HepG2 (cell line): ENCODE results near the gene IBA57.

ENCODE experiments used
- EED ChIP-seq: sonication (generic); formaldehyde crosslinking; IDR thresholded peaks from 2 replicates; pipeline ENCODE4 v1.5.0; 2020; ENCODE audit warnings: mild to moderate bottlenecking, missing genetic modification reagents
- HDAC6 ChIP-seq: fragments of 200-600 bp; sonication (generic); IDR thresholded peaks from 2 replicates; pipeline ENCODE4 v1.7.0; 2017; ENCODE audit warnings: mild to moderate bottlenecking, antibody characterized with exemption, low read length, low read depth
- NR1H2 ChIP-seq: sonication (generic); formaldehyde crosslinking; IDR thresholded peaks from 2 replicates; pipeline ENCODE4 v1.8.1; 2022; ENCODE audit warnings: low read depth, missing genetic modification reagents, borderline replicate concordance
- PATZ1 ChIP-seq: sonication (generic); formaldehyde crosslinking; IDR thresholded peaks from 2 replicates; pipeline ENCODE4 v1.4.0; 2020; ENCODE audit warnings: missing genetic modification reagents
- POLR2AphosphoS5 ChIP-seq: IDR thresholded peaks from 2 replicates; pipeline ENCODE4 v1.6.1; 2012; ENCODE audit warnings: low read depth, low read length
- POLR2G ChIP-seq: fragments of 200-400 bp; formaldehyde crosslinking; IDR thresholded peaks from 2 replicates; pipeline ENCODE4 v1.6.1; 2018; ENCODE audit warnings: mild to moderate bottlenecking, low read depth, low read length, moderate library complexity
- PRDM4 ChIP-seq: sonication (generic); formaldehyde crosslinking; IDR thresholded peaks from 2 replicates; pipeline ENCODE4 v1.9.0; 2021; ENCODE audit warnings: missing genetic modification reagents, borderline replicate concordance
- PTBP1 ChIP-seq: fragments of 200-400 bp; formaldehyde crosslinking; IDR thresholded peaks from 2 replicates; pipeline ENCODE4 v1.6.1; 2018; ENCODE audit warnings: low read length, low read depth; ENCODE audit not compliant: poor library complexity, severe bottlenecking
- SP1 ChIP-seq, 2 experiments: fragments of 450-650 bp in 1 of 2; sonication (generic) in 1 of 2; formaldehyde crosslinking in 1 of 2; IDR thresholded peaks; 2 replicates each; pipeline versions ENCODE4 v1.4.0 to v1.6.1; 2016 to 2020; ENCODE audit warnings: missing genetic modification reagents in 1 of 2
- ZBTB1 ChIP-seq: sonication (generic); formaldehyde crosslinking; IDR thresholded peaks from 2 replicates; pipeline ENCODE4 v1.4.0; 2020; ENCODE audit warnings: missing genetic modification reagents, borderline replicate concordance
- ZFY ChIP-seq: sonication (generic); formaldehyde crosslinking; IDR thresholded peaks from 2 replicates; pipeline ENCODE4 v1.4.0; 2020; ENCODE audit warnings: missing genetic modification reagents
- ZNF143 ChIP-seq: sonication (generic); formaldehyde crosslinking; IDR thresholded peaks from 2 replicates; pipeline ENCODE4 v1.4.0; 2020; ENCODE audit warnings: missing genetic modification reagents
- ZNF775 ChIP-seq: sonication (generic); formaldehyde crosslinking; IDR thresholded peaks from 2 replicates; pipeline ENCODE4 v1.4.0; 2020; ENCODE audit warnings: missing genetic modification reagents, mild to moderate bottlenecking, moderate library complexity, borderline replicate concordance

GRCh38 chr1:228180959-228181644 lies 15.5 kb downstream of the IBA57 start:
- TF ChIP-seq ZNF775 (CRISPR knock-in tag) (no peak), NR1H2 (CRISPR knock-in tag) (no peak), PRDM4 (CRISPR knock-in tag) (no peak), POLR2G (no peak), POLR2AphosphoS5 (no peak), SP1 (IDR thresholded peaks at IDR 0.05) (no peak), SP1 (CRISPR knock-in tag; IDR thresholded peaks at IDR 0.05) (no peak), EED (CRISPR knock-in tag) (no peak), ZBTB1 (CRISPR knock-in tag) (no peak), ZNF143 (CRISPR knock-in tag) (no peak), ZFY (CRISPR knock-in tag) (no peak), PTBP1 (no peak), HDAC6 (no peak), PATZ1 (no peak)
